Muscle of leg (tissue), 11 donors: ENCODE results near the gene OPN3. TPM values are rescaled to one million over a fixed set of nuclear protein-coding genes. Genes with fewer than 3 reads are reported as not detected.

Experiments
- DNase-seq: peaks from one replicate; pipeline ENCODE4 v3.0.0; 2013
- H3K27ac ChIP-seq: one replicate; pipeline ENCODE4 v1.5.1; 2013; ENCODE audit warnings: mild to moderate bottlenecking, low read length, control low read depth
- H3K27me3 ChIP-seq: one replicate; pipeline ENCODE4 v1.6.1; 2013; ENCODE audit warnings: low read length; ENCODE audit not compliant: control insufficient read depth, insufficient read depth
- H3K36me3 ChIP-seq: one replicate; pipeline ENCODE4 v1.6.1; 2013; ENCODE audit warnings: low read length; ENCODE audit not compliant: control insufficient read depth, insufficient read depth
- H3K4me1 ChIP-seq: one replicate; pipeline ENCODE4 v1.6.1; 2013; ENCODE audit warnings: low read length; ENCODE audit not compliant: control insufficient read depth, insufficient read depth
- H3K4me3 ChIP-seq: one replicate; pipeline ENCODE4 v1.5.1; 2013; ENCODE audit warnings: low read length, control low read depth
- H3K9me3 ChIP-seq: replicated peaks from 2 replicates; pipeline ENCODE4 v1.6.1; 2013; ENCODE audit warnings: low read depth, low read length; ENCODE audit not compliant: control insufficient read depth
- WGBS: methylation state at CpG from one replicate; pipeline ENCODE4 v1.1.5; 2013; ENCODE audit warnings: missing lambda C conversion rate; ENCODE audit not compliant: insufficient coverage; 5-methylcytosine and 5-hydroxymethylcytosine counted together
- polyA plus RNA-seq, 8 donors: library from polyadenylated mRNA; unstranded; fragments of 120-200 nt; gene quantifications; one replicate each; pipeline versions ENCODE4 v1.2.1 to v1.2.3, GENCODE V29; 2013; ENCODE audit warnings: inconsistent platforms in 1 of 8, low replicate concordance in 1 of 8; ENCODE audit not compliant: insufficient read length in 8 of 8, insufficient read depth in 1 of 8
- total RNA-seq: library from RNA; stranded (reverse); fragments of 120-200 nt; gene quantifications from one replicate; pipeline ENCODE4 v1.2.4, GENCODE V29; 2013

OPN3 gene
- total and polyA plus RNA-seq, 9 donors, result 13.6 to 27.9 (median 19.6) TPM

- Histone ChIP-seq H3K4me3 (no peak overlapping the region), H3K27ac (no peak overlapping the region), H3K36me3 (peaks cover 3% of the 10 kb centered on the region), H3K4me1 (no peaks in the 10 kb centered on the region), H3K27me3 (no peaks in the 10 kb centered on the region), H3K9me3 (no peaks in the 10 kb centered on the region)
- no CpG with 5 or more reads among the region's 1 CpG for WGBS
- DNase-seq, result no peak
Measured at GRCh38 chr1:241593186-241593585, 47.0 kb downstream of the OPN3 start.

- no peaks in the 10 kb centered on the region for H3K4me1 ChIP-seq
- no CpG with 5 or more reads among the region's 3 CpGs for WGBS
Measured at GRCh38 chr1:241592273-241592958, 47.8 kb downstream of the OPN3 start.

GRCh38 chr1:241591736-241592135 lies 48.4 kb downstream of the OPN3 start:
- Histone ChIP-seq H3K4me1 (no peaks in the 10 kb centered on the region), H3K27me3 (no peaks in the 10 kb centered on the region), H3K9me3 (no peaks in the 10 kb centered on the region), H3K36me3 (peaks cover 3% of the 10 kb centered on the region), H3K4me3 (no peak overlapping the region), H3K27ac (no peak overlapping the region)
- WGBS, result no CpG with 5 or more reads among the region's 5 CpGs
- DNase-seq, result no peak

More at GRCh38 chr1:241592273-241592958, 47.8 kb downstream of the OPN3 start:
- no peak overlapping the region for H3K4me3 ChIP-seq
- no peak for DNase-seq
- no peak overlapping the region for H3K27ac ChIP-seq
- H3K27me3 ChIP-seq, result no peaks in the 10 kb centered on the region
- no peaks in the 10 kb centered on the region for H3K9me3 ChIP-seq
- H3K36me3 ChIP-seq, result peaks cover 3% of the 10 kb centered on the region

- Histone ChIP-seq H3K27me3 (no peaks in the 10 kb centered on the region), H3K9me3 (no peaks in the 10 kb centered on the region), H3K4me3 (no peak overlapping the region), H3K27ac (no peak overlapping the region), H3K36me3 (peaks cover 3% of the 10 kb centered on the region), H3K4me1 (no peaks in the 10 kb centered on the region)
- no peak for DNase-seq
Measured at GRCh38 chr1:241591317-241591716, 48.9 kb downstream of the OPN3 start.

GRCh38 chr1:241590719-241591118 lies 49.5 kb downstream of the OPN3 start:
- WGBS, result 50% methylated on average over 2 of the region's 4 CpGs
- no peaks in the 10 kb centered on the region for H3K9me3 ChIP-seq

GRCh38 chr1:241589521-241589920 lies 50.6 kb downstream of the OPN3 start:
- no peak for DNase-seq
- Histone ChIP-seq H3K4me1 (no peaks in the 10 kb centered on the region), H3K9me3 (no peaks in the 10 kb centered on the region), H3K36me3 (peaks cover 3% of the 10 kb centered on the region), H3K27ac (no peak overlapping the region), H3K27me3 (no peaks in the 10 kb centered on the region), H3K4me3 (no peak overlapping the region)
- 92% methylated on average over 5 of the region's 7 CpGs for WGBS

More at GRCh38 chr1:241590719-241591118, 49.5 kb downstream of the OPN3 start:
- no peaks in the 10 kb centered on the region for H3K4me1 ChIP-seq
- DNase-seq, result no peak
- no peak overlapping the region for H3K27ac ChIP-seq
- no peak overlapping the region for H3K4me3 ChIP-seq
- peaks cover 3% of the 10 kb centered on the region for H3K36me3 ChIP-seq
- H3K27me3 ChIP-seq, result no peaks in the 10 kb centered on the region

GRCh38 chr1:241586905-241587512 lies 53.2 kb downstream of the OPN3 start:
- no peaks in the 10 kb centered on the region for H3K36me3 ChIP-seq
- 85% methylated on average over 8 of the region's 14 CpGs for WGBS

GRCh38 chr1:241582921-241583321 lies 57.2 kb downstream of the OPN3 start:
- Histone ChIP-seq H3K9me3 (peaks cover 3% of the 10 kb centered on the region), H3K4me3 (no peak overlapping the region), H3K4me1 (no peaks in the 10 kb centered on the region), H3K36me3 (no peaks in the 10 kb centered on the region), H3K27ac (no peak overlapping the region), H3K27me3 (no peaks in the 10 kb centered on the region)
- WGBS, result 100% methylated on average over 1 of the region's 1 CpG
- DNase-seq, result no peak

More at GRCh38 chr1:241586905-241587512, 53.2 kb downstream of the OPN3 start:
- Histone ChIP-seq H3K4me3 (no peak overlapping the region), H3K9me3 (no peaks in the 10 kb centered on the region), H3K4me1 (no peaks in the 10 kb centered on the region), H3K27ac (no peak overlapping the region), H3K27me3 (no peaks in the 10 kb centered on the region)
- no peak for DNase-seq

GRCh38 chr1:241579434-241579833 lies 60.7 kb downstream of the OPN3 start:
- Histone ChIP-seq H3K36me3 (no peaks in the 10 kb centered on the region), H3K4me1 (no peaks in the 10 kb centered on the region), H3K4me3 (no peak overlapping the region), H3K9me3 (peaks cover 3% of the 10 kb centered on the region), H3K27ac (no peak overlapping the region), H3K27me3 (no peaks in the 10 kb centered on the region)
- WGBS, result 70% methylated on average over 3 of the region's 4 CpGs
- DNase-seq, result no peak

- H3K27ac ChIP-seq, result no peak overlapping the region
- H3K36me3 ChIP-seq, result no peaks in the 10 kb centered on the region
- DNase-seq, result no peak
- H3K4me3 ChIP-seq, result no peak overlapping the region
- no peaks in the 10 kb centered on the region for H3K4me1 ChIP-seq
- peaks cover 3% of the 10 kb centered on the region for H3K9me3 ChIP-seq
- H3K27me3 ChIP-seq, result no peaks in the 10 kb centered on the region
Measured at GRCh38 chr1:241574154-241574553, 66.0 kb downstream of the OPN3 start.
